GM12875 (cell line): ENCODE results near the gene RNF113B.

Source experiments
- H3K4me3 ChIP-seq: one replicate; pipeline ENCODE4 v1.5.1; 2011; ENCODE audit warnings: low read depth, low read length, control low read depth
- CTCF ChIP-seq: IDR thresholded peaks from 2 replicates; pipeline ENCODE4 v1.5.1; 2011; ENCODE audit warnings: low read depth, mild to moderate bottlenecking, control low read depth, inconsistent platforms, low read length, moderate library complexity, borderline replicate concordance; ENCODE audit not compliant: insufficient read depth

RNF113B gene

GRCh38 chr13:98195054-98195791, 18.2 kb upstream of the RNF113B start:
- no peak overlapping the region for H3K4me3 ChIP-seq
- no peak for TF ChIP-seq CTCF

GRCh38 chr13:98192008-98192407, 14.9 kb upstream of the RNF113B start:
- no peak for TF ChIP-seq CTCF

GRCh38 chr13:98190889-98191444, 13.9 kb upstream of the RNF113B start:
- no peak overlapping the region for H3K4me3 ChIP-seq
- TF ChIP-seq CTCF, result no peak

More at GRCh38 chr13:98192008-98192407, 14.9 kb upstream of the RNF113B start:
- H3K4me3 ChIP-seq, result no peak overlapping the region

- no peak for TF ChIP-seq CTCF
- H3K4me3 ChIP-seq, result no peak overlapping the region
These were observed 12.9 kb upstream of the RNF113B start for GRCh38 chr13:98189841-98190505.

GRCh38 chr13:98188544-98189166, 11.6 kb upstream of the RNF113B start:
- no peak for TF ChIP-seq CTCF
- no peak overlapping the region for H3K4me3 ChIP-seq

- no peak overlapping the region for H3K4me3 ChIP-seq
- no peak for TF ChIP-seq CTCF
These were observed 10.8 kb upstream of the RNF113B start for GRCh38 chr13:98187965-98188261.
